AG04449 (cell line): ENCODE measurements around the gene FRMPD4.
"Not testable (repeated sequence)": the region's sequence is repeated elsewhere in the genome, so short reads cannot be mapped to it uniquely, and the experiment has no call there.

Source experiments
- CTCF ChIA-PET: fragments of 350-600 bp; formaldehyde crosslinking; extraction: SDS; loops from one replicate; lab custom pipeline; 2021; ENCODE audit warnings: antibody characterized with exemption; lab: Yijun Ruan, JAX
- POLR2A ChIA-PET: fragments of 400-600, 350-600 bp; formaldehyde crosslinking; extraction: SDS; loops from one replicate; lab custom pipeline; 2020; ENCODE audit warnings: antibody characterized with exemption, inconsistent platforms; lab: Yijun Ruan, JAX
- DNase-seq: peaks from one replicate; pipeline ENCODE4 v3.0.0-alpha.2; 2010; ENCODE audit warnings: low read depth, low spot score
- H3K4me3 ChIP-seq: 2 replicates; pipeline ENCODE4 v1.5.1; 2011; ENCODE audit warnings: low read depth, mild to moderate bottlenecking, control low read depth, low read length
- CTCF ChIP-seq: IDR thresholded peaks from one replicate; pipeline ENCODE4 v1.5.1; 2011; ENCODE audit warnings: mild to moderate bottlenecking, moderate library complexity, low read length, control low read depth, inconsistent platforms; ENCODE audit not compliant: insufficient read depth; ENCODE audit errors: missing control alignments

Gene FRMPD4

GRCh38 chrX:12153317-12153716 is 15.0 kb downstream of the FRMPD4 start:
- no peak overlapping the region for H3K4me3 ChIP-seq
- ChIA-PET POLR2A (no interaction called here), CTCF (no interaction called here)
- no peak for DNase-seq
- TF ChIP-seq CTCF = no peak

- CTCF ChIA-PET = no interaction called here
These were observed 15.5 kb downstream of the FRMPD4 start for GRCh38 chrX:12153741-12154140.

GRCh38 chrX:12159799-12160198 is 21.5 kb downstream of the FRMPD4 start:
- TF ChIP-seq CTCF = no peak
- DNase-seq = no peak
- POLR2A ChIA-PET = no interaction called here
- no peak overlapping the region for H3K4me3 ChIP-seq
- CTCF ChIA-PET = interaction anchor here (0.7 kb wide), 1 partner anchor 22 kb away, joined by 3 read pairs; the partner anchor contains the start of gene FRMPD4

More at GRCh38 chrX:12153741-12154140, 15.5 kb downstream of the FRMPD4 start:
- TF ChIP-seq CTCF = no peak
- POLR2A ChIA-PET = no interaction called here
- no peak for DNase-seq
- no peak overlapping the region for H3K4me3 ChIP-seq

- ChIA-PET CTCF (no interaction called here), POLR2A (no interaction called here)
- no peak for DNase-seq
- TF ChIP-seq CTCF = no peak
- H3K4me3 ChIP-seq = no peak overlapping the region
These were observed 24.1 kb downstream of the FRMPD4 start for GRCh38 chrX:12162420-12162819.

GRCh38 chrX:12164180-12164579 is 25.9 kb downstream of the FRMPD4 start:
- DNase-seq, CTCF ChIA-PET, POLR2A ChIA-PET, H3K4me3 ChIP-seq: not testable (repeated sequence)

GRCh38 chrX:12170755-12171154 is 32.5 kb downstream of the FRMPD4 start:
- no peak overlapping the region for H3K4me3 ChIP-seq
- TF ChIP-seq CTCF = no peak
- no peak for DNase-seq
- ChIA-PET POLR2A (no interaction called here), CTCF (no interaction called here)

GRCh38 chrX:12174358-12174757 is 36.1 kb downstream of the FRMPD4 start:
- CTCF ChIA-PET = no interaction called here
- POLR2A ChIA-PET = no interaction called here
- TF ChIP-seq CTCF = no peak
- H3K4me3 ChIP-seq = no peak overlapping the region
- no peak for DNase-seq
